K562 (cell line): ENCODE data around the gene HHATL. TPM values are rescaled to one million over a fixed set of nuclear protein-coding genes. Genes with fewer than 3 reads are reported as not detected.

Experiments used
- ATAC-seq: fragments of 200-7000 bp; cut with Tn5 transposase; 3 replicates; pipeline ENCODE4 v1.9.1; 2020; ENCODE audit warnings: moderate library complexity
- BruUV-seq: library from RNA; stranded (reverse); fragments of 400-500 nt; replicated peaks from 2 replicates; lab custom pipeline; 2021; lab: Mats Ljungman, UMichigan
- CTCF ChIA-PET: fragments of 300-600 bp; formaldehyde crosslinking; extraction: SDS; loops from one replicate; lab custom pipeline; 2021; ENCODE audit warnings: low intra/inter-chr PET ratio; lab: Yijun Ruan, JAX
- POLR2A ChIA-PET: fragments of 300-600, 350-650 bp; sonication (Branson Sonifier 250); formaldehyde crosslinking; extraction: SDS; loops from one replicate; lab custom pipeline; 2021; ENCODE audit warnings: antibody characterized with exemption, inconsistent platforms; lab: Yijun Ruan, JAX
- DNase-seq, 4 experiments: peaks; one replicate each; pipeline versions ENCODE4 v3.0.0 to v3.0.0-alpha.2; 2011 to 2018; ENCODE audit warnings: low spot score in 3 of 4, mixed read lengths in 3 of 4; ENCODE audit errors: extremely low read depth in 1 of 4
- FAIRE-seq: peaks from 2 replicates; lab custom pipeline; 2011; peaks lifted over from hg19 to GRCh38; lab: Jason Lieb, UNC
- H2AFZ ChIP-seq: 2 replicates; pipeline ENCODE4 v1.6.0; 2011; ENCODE audit warnings: low read depth, low read length, control low read depth, inconsistent platforms
- H3K27ac ChIP-seq: fragments of 200-600 bp; 3 replicates; pipeline ENCODE4 v1.8.0; 2011; ENCODE audit warnings: low read depth, mild to moderate bottlenecking, control low read depth, inconsistent platforms, low read length, moderate library complexity, mixed read lengths; ENCODE audit errors: extremely low read depth
- H3K27me3 ChIP-seq, 2 experiments: fragments of 300-600 bp in 1 of 2; 2 replicates in 1 of 2; 3 replicates in 1 of 2; pipeline versions ENCODE4 v1.6.0 to v1.8.0; 2011; ENCODE audit warnings: inconsistent platforms in 2 of 2, low read length in 2 of 2, mild to moderate bottlenecking in 1 of 2, mixed read lengths in 1 of 2, moderate library complexity in 1 of 2; ENCODE audit not compliant: control insufficient read depth in 2 of 2, insufficient read depth in 2 of 2
- H3K36me3 ChIP-seq: fragments of 300-600 bp; 3 replicates; pipeline ENCODE4 v1.8.0; 2011; ENCODE audit warnings: mild to moderate bottlenecking, low read length, inconsistent platforms; ENCODE audit not compliant: control insufficient read depth, insufficient read depth
- H3K4me1 ChIP-seq, 2 experiments: fragments of 200-600 bp in 1 of 2; replicated peaks in 1 of 2; 2 replicates in 1 of 2; 3 replicates in 1 of 2; pipeline versions ENCODE4 v1.5.1 to v1.8.0; 2011; ENCODE audit warnings: inconsistent platforms in 2 of 2, low read length in 2 of 2, mild to moderate bottlenecking in 1 of 2, mixed read lengths in 1 of 2, moderate library complexity in 1 of 2; ENCODE audit not compliant: control insufficient read depth in 2 of 2, insufficient read depth in 2 of 2
- H3K4me2 ChIP-seq: 2 replicates; pipeline ENCODE4 v1.6.1; 2011; ENCODE audit warnings: low read length, control low read depth, inconsistent platforms, mixed read lengths; ENCODE audit not compliant: insufficient read depth
- H3K4me3 ChIP-seq: fragments of 200-600 bp; sonication (generic), shearing (Covaris generic); 2 replicates; pipeline ENCODE4 v1.5.1; 2016; ENCODE audit warnings: control low read depth, inconsistent platforms
- H3K79me2 ChIP-seq: fragments of 200-600 bp; 3 replicates; pipeline ENCODE4 v1.8.0; 2011; ENCODE audit warnings: low read length, inconsistent platforms; ENCODE audit not compliant: control insufficient read depth, insufficient read depth
- H3K9ac ChIP-seq, 2 experiments: 2 replicates each; pipeline versions ENCODE4 v1.6.0 to v1.6.1; 2011; ENCODE audit warnings: low read depth in 2 of 2, low read length in 2 of 2, control low read depth in 1 of 2, inconsistent platforms in 1 of 2, mild to moderate bottlenecking in 1 of 2, mixed read lengths in 1 of 2; ENCODE audit not compliant: insufficient read depth in 1 of 2
- H3K9me1 ChIP-seq: one replicate; pipeline ENCODE4 v1.6.0; 2011; ENCODE audit warnings: inconsistent platforms, mild to moderate bottlenecking, low read length, moderate library complexity; ENCODE audit not compliant: control insufficient read depth, insufficient read depth
- H3K9me3 ChIP-seq: replicated peaks from 2 replicates; pipeline ENCODE4 v1.5.1; 2011; ENCODE audit warnings: low read depth, low read length, inconsistent platforms; ENCODE audit not compliant: control insufficient read depth, insufficient read depth
- H4K20me1 ChIP-seq: replicated peaks from 2 replicates; pipeline ENCODE4 v1.6.1; 2011; ENCODE audit warnings: low read length, inconsistent platforms, mixed read lengths; ENCODE audit not compliant: control insufficient read depth, insufficient read depth
- MITF ChIP-seq: IDR thresholded peaks from 2 replicates; pipeline ENCODE4 v1.6.1; 2014; ENCODE audit warnings: antibody characterized with exemption
- NFE2 ChIP-seq: IDR thresholded peaks from 2 replicates; pipeline ENCODE4 v1.6.1; 2014; ENCODE audit warnings: antibody characterized with exemption, low read depth
- ZBTB40 ChIP-seq, 2 experiments: fragments of 450-650 bp in 1 of 2; sonication (generic) in 1 of 2; formaldehyde crosslinking in 1 of 2; IDR thresholded peaks; 2 replicates each; pipeline versions ENCODE4 v1.7.1 to v1.9.0; 2016 to 2022; ENCODE audit warnings: inconsistent platforms in 1 of 2, mild to moderate bottlenecking in 1 of 2, missing genetic modification reagents in 1 of 2
- ZBTB9 ChIP-seq: fragments of 450-650 bp; formaldehyde crosslinking; IDR thresholded peaks from 2 replicates; pipeline ENCODE4 v1.4.0; 2020; ENCODE audit warnings: mild to moderate bottlenecking, moderate library complexity
- ZEB2 ChIP-seq: fragments of 450-650 bp; IDR thresholded peaks from 2 replicates; pipeline ENCODE4 v1.6.1; 2016
- ZNF3 ChIP-seq: fragments of 250-450 bp; sonication (Bioruptor Pico); IDR thresholded peaks from 2 replicates; pipeline ENCODE4 v1.5.0; 2021; ENCODE audit warnings: mild to moderate bottlenecking, moderate library complexity
- ZNF76 ChIP-seq: fragments of 250-450 bp; sonication (Bioruptor Pico); IDR thresholded peaks from 2 replicates; pipeline ENCODE4 v1.4.0; 2020; ENCODE audit warnings: mild to moderate bottlenecking, moderate library complexity, borderline replicate concordance
- WGBS: fragments of 100-300 bp; shearing (Covaris generic); methylation state at CpG from one replicate; pipeline ENCODE4 v1.1.6; 2016; ENCODE audit warnings: low coverage, mixed read lengths; ENCODE audit not compliant: insufficient coverage; ENCODE audit errors: missing lambda C conversion rate; 5-methylcytosine and 5-hydroxymethylcytosine counted together
- in situ Hi-C: fragments of 300-500 bp; cut with MboI; formaldehyde crosslinking; loops from 4 replicates; pipeline ENCODE4 v1.15.0; 2018; ENCODE audit warnings: inconsistent platforms, mixed read lengths
- intact Hi-C: fragments of 100-400 bp; cut with micrococcal nuclease; formaldehyde crosslinking; loops from 2 replicates; pipeline ENCODE4 v1.14.2; 2022
- polyA plus RNA-seq, 8 experiments: library from polyadenylated mRNA; depleted of rRNA in 4 of 8; stranded (reverse) in 5 of 8; unstranded in 3 of 8; fragments of >200 nt; fragmentation: Nextera tagmentation in 2 of 8; fragmentation: Illumina TruSeq in 1 of 8; extraction: Ambion mirVana in 2 of 8; extraction: Trizol in 1 of 8; gene quantifications; 2 replicates each; pipeline versions ENCODE4 v1.2.1 to v1.2.3, GENCODE V29; 2011 to 2014; ENCODE audit warnings: inconsistent platforms in 1 of 8, missing spikeins in 1 of 8
- total RNA-seq, 7 experiments: library from RNA; depleted of rRNA in 6 of 7; stranded (reverse); fragments of >200 nt in 6 of 7; fragmentation: Illumina TruSeq in 2 of 7; extraction: Trizol in 2 of 7; gene quantifications; 2 replicates each; pipeline versions ENCODE4 v1.2.1 to v1.2.3, GENCODE V29; 2011 to 2021; ENCODE audit warnings: low replicate concordance in 1 of 7

The HHATL gene
- total and polyA plus RNA-seq, 9 of the 15 experiments (the other 6 are each of a cell fraction or from before 2014, with no cell fraction given), result not detected

- no TSS peak for BruUV-seq
- H3K36me3 ChIP-seq, result no peaks in the 10 kb centered on the region
- H3K9ac ChIP-seq, result no peak overlapping the region
- no peaks in the 10 kb centered on the region; the same call in 1 of the 2 replicates for H4K20me1 ChIP-seq
- WGBS, result 4% methylated on average over 6 of the region's 6 CpGs
- no peak overlapping the region for H3K27ac ChIP-seq
- H3K4me3 ChIP-seq, result no peak overlapping the region
- no peak overlapping the region for H3K4me2 ChIP-seq
- intact Hi-C loops, result no loop called here
- H2AFZ ChIP-seq, result no peak overlapping the region
- H3K79me2 ChIP-seq, result no peaks in the 10 kb centered on the region
- FAIRE-seq, result no peak
- H3K27me3 ChIP-seq, result peaks cover 23 to 30% of the 10 kb centered on the region in 2 experiments; a peak in 4 of 5 replicates
- DNase-seq, result no peak
- H3K4me1 ChIP-seq, result no peaks in the 10 kb centered on the region
- in situ Hi-C loops, result no loop called here
- ChIA-PET CTCF (no interaction called here), POLR2A (interaction anchor here (0.6 kb wide), 1 partner anchor 12 kb away, joined by 3 read pairs; no protein-coding TSS in a partner anchor)
- no peaks in the 10 kb centered on the region for H3K9me3 ChIP-seq
- ATAC-seq, result no peak; the same call in 2 of the 3 replicates
- no peaks in the 10 kb centered on the region for H3K9me1 ChIP-seq
- TF ChIP-seq ZNF3 (CRISPR knock-in tag) (no peak), ZNF76 (CRISPR knock-in tag) (no peak), MITF (no peak), ZBTB40 (IDR thresholded peaks at IDR 0.05) (no peak), ZBTB40 (CRISPR knock-in tag; IDR thresholded peaks at IDR 0.05) (no peak), ZBTB9 (CRISPR knock-in tag) (no peak), ZEB2 (no peak), NFE2 (no peak)
These were observed 31.8 kb upstream of the HHATL start for GRCh38 chr3:42734263-42734860.
